GM18526 (cell line): Measurements from ENCODE around the gene MICAL3.

Experiments
- POLR2A ChIP-seq: IDR thresholded peaks from 3 replicates; pipeline ENCODE4 v1.6.1; 2011; ENCODE audit not compliant: insufficient read length; ENCODE audit errors: extremely low read depth

MICAL3 gene

DNA sequence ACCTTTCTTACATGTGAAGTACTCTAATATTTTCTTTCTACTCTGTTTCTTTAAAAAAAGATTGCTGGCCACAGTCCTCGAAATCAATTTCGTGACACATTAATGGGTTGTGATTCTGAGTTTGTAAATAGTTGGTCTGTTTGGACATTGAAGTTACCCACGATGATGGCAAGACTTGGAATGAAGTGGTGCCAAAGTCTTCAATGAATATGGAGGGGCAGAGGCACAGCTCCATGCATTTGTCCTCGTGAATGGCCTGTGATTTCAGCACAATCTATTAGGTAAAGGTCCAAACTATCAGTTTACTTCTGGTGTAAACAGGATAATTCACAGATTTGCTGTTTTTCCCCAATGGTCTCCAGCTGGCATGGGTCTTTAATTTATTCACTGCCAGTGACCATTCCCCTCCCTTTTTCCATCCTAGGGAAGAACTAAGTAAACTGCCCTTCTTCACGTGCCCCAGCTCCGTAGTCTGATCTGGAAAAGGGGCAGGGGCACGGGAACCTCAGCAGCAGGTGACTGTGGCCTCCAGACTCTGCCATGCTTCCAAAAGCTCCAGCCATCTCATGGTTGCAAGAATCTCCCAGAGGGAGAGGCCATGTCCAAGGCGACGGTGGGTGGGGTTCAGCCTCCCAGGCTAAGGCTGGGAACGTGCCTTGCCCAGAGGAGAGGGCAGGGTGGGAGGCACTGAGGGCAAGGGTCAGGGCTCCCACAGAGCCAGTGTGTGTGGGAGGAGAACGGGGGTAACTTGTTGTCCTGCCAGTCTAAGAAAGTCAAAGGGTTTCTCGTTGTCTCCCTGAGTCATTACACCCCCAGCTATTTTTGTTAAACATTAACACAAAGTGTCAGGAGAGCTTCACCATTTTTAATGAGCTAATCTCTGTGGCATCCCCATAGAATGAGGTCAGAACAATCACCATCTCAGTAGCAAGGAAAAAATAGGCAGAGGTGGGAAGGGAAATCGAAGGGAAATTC, 36.6 kb upstream of the MICAL3 start:
- no peak for TF ChIP-seq POLR2A

DNA sequence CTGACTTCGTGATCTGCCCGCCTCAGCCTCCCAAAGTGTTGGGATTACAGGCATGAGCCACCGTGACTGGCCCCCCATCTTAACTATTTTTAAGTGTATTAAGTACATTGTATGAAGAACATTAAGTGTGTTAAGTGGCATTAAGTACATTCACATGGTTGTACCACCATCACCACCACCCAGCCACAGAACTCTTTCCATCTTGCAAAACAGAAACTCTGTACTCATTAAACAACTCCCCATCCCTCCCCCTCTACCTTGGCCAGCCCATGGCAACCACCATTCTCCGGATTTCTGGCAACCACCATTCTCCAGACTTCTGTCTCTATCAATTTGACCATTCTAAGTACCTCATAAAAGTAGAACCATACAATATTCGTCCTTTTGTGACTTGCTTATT, 35.6 kb upstream of the MICAL3 start:
- no peak for TF ChIP-seq POLR2A

DNA sequence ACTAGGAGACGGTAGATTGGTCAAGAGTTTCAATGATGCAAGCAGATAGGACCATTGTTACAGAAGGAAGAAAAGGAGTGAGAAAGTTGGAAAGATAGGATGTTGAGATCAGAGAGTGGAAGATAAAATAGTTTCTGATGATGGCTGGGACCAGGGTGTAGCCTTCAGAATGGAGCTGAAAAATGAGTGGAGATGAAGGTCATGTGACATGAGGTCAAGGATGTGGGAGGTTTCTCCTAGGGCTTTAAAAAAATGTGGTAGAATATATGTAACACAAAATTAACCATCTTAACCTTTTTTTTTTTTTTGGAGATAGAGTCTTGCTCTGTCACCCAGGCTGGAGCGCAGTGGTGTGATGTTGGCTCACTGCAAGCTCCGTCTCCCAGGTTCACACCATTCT, 35.1 kb upstream of the MICAL3 start:
- TF ChIP-seq POLR2A, result no peak

DNA sequence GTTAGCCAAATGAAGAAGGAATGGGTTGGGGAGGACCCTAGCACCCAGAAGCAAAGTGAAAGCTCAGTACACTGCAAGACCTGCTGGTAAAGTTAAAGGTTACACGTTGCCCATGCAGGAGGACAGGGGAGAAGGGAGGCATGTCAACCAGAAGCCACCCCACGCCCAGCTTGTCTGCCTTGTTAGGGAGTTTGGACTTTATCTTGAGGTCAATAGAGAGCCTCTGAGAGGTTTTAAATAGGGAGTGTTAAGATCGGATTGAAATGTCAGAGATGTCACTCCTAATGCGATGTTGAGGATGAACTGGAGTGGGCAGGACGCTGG, 34.7 kb upstream of the MICAL3 start:
- no peak for TF ChIP-seq POLR2A

DNA sequence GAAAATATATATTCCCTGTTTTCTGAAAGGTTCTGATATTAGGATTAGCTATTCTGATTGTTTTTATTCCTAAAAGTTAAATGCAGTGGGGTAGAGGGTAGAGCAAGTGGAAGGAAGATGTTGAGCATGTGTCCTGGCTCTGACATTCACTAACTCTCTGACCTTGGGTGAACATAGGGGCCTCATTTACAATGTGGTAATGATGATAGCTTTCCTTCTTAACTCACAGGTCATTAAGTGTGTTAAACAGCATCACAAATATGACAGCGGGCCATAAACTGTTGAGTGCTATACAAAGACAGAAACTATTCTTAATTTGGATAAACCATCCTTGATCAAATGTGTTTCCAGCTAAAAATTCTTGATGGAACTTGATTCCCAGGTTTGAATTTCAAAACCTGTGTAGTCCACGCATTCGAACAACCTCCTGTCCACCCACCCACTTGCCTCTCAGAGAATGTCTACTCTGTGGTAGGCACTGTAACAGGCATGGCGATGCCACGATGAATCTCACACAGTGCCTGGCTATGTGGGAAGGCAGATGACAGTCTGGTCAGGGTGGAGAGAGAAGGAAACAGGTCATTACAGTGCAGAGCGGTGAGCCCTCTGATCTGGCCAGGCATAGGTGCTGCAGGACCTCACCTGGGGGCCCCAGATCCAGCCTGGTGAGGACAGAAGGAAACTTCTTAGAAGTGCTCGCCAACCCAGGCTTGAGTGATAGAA, 34.2 kb upstream of the MICAL3 start:
- TF ChIP-seq POLR2A, result no peak

DNA sequence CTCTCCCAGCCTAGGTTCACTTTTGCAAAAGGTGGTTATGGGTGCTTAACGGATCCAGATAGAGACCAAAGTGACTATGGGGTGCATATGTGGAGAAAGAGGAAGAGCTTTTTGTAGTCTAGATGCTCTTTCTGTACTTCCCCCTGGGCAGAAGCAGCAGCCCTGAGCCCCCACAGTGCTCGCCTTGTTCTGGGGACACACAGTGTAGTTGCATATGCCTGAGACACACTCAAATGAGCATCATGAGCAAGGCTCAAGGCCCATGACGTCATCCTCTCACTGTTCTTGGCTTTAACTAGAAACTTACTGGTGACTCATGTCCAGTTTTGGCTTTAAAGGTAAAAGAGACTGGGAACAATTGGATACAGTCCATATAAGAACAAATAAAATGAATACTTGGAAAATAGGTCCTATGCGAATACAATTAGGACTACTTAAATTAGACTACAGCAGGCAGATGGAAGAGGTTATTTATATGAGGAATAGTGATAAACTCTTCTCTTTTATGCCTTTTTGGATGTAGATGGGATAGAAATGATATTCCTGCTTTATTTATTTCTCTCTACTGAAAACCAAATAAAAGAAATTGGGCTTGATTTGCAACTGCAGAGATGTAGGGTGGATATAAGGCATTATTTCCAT, 33.3 kb upstream of the MICAL3 start:
- no peak for TF ChIP-seq POLR2A

DNA sequence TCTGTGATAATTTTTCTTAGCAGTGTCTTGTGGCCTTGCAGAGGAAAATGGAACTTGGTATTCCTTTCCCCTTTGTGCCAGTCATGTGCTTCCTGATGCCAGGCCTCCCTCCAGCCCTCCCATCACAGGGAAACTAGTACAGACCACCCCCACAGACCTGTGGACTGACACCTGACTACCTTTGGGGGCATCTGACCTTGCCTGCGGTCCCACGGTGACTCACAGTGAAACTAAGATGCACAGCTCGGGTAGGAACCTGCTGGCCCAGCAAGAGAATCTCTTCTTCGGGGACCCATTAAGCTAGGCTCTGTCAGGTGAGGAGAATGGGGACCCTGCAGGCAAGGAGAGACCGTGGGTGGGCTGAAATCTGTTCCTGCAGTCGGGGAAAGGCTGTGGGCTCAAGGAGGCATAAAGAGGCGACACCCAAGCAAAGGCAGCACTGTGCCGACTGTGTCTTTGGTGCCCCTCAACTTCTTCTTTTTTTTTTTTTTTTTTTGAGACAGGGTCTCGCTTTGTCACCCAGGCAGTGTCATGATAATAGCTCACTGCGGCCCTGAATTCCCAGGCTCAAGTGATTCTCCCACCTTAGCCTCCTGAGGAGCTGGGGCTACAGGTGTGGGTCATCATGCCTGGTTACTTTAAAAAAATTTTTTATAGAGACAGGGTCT, 32.6 kb upstream of the MICAL3 start:
- no peak for TF ChIP-seq POLR2A

DNA sequence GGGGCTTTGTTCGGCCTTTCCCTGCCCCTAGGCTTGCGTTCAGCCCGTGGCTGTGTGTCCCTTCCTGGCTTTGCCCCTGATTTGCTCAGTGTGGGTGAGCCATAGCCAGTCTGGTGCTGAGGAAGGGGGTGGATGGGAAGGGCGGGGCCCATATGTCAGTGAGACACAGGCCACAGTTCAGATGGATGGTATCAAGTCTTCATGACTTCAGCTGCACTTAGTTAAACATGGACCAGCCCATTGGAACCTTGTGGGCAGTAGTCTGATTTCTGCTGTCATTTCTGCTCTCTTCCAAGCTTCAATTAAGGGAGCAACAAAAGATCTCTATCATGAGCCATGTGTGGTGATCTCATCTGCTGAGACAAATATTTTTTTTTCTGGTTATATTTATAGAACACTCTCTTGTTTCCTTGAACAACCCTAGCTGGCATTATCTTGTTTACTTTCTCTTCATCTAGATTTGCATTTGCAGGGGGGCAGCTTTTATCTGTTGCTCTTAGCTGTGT, 31.9 kb upstream of the MICAL3 start:
- no peak for TF ChIP-seq POLR2A

DNA sequence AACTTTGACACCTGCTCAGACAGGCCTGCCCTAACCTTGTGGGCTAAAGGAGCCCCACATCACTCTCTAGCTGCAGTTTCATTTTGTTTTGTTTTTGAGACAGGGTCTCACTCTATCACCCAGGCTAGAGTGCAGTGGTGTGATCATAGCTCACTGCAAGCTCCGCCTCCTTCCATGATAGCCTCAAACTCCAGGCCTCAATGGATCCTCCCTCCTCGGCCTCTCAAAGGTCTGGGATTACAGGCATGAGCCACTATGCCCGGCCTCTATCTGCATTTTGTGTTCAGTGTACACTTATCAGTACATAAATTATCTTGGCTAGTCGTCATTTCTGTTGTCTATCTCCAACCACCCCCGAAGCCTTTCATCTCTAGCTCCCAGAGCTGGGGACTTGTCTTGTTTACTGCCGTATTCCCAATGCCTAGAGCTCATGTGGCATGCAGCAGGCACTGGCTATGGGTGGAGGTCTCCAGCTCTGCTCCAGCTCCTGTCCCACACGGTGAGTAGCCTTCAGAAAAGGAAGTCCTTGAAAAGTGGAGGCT, 31.3 kb upstream of the MICAL3 start:
- TF ChIP-seq POLR2A, result no peak

DNA sequence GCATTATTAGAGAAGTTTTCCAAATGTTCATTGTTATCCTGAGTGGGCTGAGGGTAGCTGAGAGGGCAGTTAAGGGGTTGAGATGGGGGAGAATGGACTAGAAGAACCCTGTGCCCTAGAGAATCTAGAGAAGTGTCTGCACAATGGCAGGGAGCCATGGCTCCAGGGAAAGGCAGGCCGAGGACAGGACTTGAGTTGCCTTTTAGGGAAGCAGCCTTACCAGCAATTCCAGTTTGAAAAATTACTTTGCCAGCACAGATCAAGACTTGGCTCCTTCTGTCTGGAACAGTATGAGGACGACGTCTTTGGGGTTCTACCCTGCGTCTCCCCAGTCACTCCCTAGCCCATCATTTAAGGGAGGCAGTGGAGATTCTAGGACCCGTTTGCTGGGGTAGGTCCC, 25.7 kb upstream of the MICAL3 start:
- no peak for TF ChIP-seq POLR2A

DNA sequence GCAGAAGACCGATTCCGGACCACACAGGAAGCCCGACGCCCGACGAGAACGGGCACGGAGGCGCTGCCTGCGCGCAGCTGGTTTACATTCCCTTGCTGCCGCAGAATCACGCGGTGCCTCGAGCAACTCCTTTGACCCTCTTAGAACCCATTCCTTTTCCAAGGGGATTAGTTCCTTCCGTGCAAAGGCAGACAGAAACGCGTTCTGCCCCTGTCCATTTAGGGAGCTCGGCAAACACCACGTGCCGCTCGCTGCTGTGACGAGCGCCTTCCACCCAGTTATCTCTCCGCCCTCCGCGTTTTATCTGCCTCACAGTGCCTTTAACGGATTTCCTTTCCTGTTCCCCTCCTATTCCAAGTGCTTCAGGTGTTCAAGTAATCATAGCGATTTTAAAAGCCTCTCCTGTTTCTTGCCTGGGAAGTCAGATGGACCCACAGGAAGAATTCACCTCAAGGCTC, 24.1 kb upstream of the MICAL3 start:
- no peak for TF ChIP-seq POLR2A

DNA sequence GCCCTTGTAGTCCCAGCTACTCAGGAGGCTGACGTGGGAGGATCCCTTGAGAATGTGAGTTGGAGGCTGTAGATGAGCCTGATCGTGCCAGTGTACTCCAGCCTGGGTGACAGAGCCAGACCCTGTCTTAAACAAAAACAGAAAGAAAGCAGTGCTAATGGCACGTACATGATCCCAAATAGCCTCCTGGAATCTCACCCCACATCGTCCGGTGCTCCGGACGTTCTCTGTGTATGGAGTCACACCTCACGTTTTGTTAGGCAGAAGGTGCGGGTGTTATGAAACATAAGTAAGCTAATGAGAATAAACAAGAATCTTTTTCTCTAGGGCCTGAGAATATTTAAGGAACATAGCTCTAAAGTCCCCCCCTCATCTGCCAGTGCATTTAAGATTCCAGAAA, 23.7 kb upstream of the MICAL3 start:
- no peak for TF ChIP-seq POLR2A

DNA sequence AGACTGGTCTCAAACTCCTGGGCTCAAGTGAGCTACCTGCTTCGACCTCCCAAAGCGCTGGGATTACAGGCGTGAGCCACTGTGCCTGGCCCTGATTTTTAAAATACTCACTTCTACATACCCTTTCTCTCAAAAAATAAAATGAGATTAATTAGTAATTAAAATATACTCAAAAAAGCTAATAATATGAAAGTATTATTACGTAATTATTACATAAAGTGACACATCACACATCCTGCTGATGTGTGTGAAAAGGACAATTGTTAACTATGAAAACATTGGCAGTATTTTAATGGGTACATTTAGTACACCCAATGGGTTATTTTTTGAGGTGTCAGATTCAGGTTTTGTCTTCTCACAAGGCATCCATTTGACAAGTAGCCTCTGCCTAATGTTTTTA, 21.4 kb upstream of the MICAL3 start:
- no peak for TF ChIP-seq POLR2A

DNA sequence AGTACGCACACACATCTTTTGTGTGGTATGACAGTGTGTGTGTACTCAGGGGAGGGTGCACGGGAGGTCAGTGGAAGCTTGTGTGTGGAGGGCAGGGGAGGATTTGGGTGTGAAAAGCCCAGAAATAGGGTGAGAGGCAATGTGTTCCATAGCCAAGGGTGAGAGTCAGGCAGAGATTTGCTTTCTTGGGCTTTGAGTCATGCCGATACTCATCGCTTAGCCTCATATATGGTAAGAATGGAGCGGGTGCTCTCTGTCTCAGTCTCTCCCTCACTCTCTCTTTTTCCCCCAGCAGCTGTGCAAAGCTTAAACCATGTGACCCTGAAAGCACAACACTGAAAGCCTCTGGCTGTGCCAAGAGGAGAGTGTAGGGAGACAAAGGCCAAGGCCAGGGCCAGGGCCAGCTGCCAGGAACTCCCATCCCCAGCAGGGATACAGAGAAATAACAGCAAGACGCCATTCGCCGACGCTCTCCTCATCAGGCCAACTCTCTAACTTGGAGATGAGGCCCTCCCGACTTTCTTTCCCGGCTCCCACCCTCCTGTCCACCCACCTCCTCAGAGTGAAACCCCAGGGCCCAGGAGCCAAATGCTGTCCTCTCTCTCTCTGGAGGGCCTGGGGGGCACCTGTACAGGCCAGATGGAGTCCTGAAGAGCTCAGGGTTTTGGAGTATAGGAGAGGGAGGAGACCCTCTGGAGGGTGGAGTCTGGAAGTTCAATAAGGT, 20.3 kb upstream of the MICAL3 start:
- no peak for TF ChIP-seq POLR2A
